Forelimb muscle (tissue), 1 donor: Measurements from ENCODE around the gene RGS18. TPM values are rescaled to one million over a fixed set of nuclear protein-coding genes. Genes with fewer than 3 reads are reported as not detected.
"Not testable (repeated sequence)": the region's sequence is repeated elsewhere in the genome, so short reads cannot be mapped to it uniquely, and the experiment has no call there.

Experiments used
- DNase-seq: peaks from one replicate; pipeline ENCODE4 v3.0.0-alpha.2; 2013; ENCODE audit warnings: low read depth
- polyA plus RNA-seq: library from polyadenylated mRNA; unstranded; fragments of 120-200 nt; gene quantifications from one replicate; pipeline ENCODE4 v1.2.1, GENCODE V29; 2013; ENCODE audit not compliant: insufficient read length

RGS18 gene
- polyA plus RNA-seq, 1 donor: 0.95 TPM

GRCh38 chr1:192165002-192165401 is 6.7 kb downstream of the RGS18 start:
- not testable (repeated sequence) for DNase-seq

- DNase-seq: no peak
Observed at GRCh38 chr1:192167011-192167410, 8.7 kb downstream of the RGS18 start.

- no peak for DNase-seq
Observed at GRCh38 chr1:192167911-192168700, 9.8 kb downstream of the RGS18 start.

- no peak for DNase-seq
Observed at GRCh38 chr1:192168964-192169363, 10.7 kb downstream of the RGS18 start.

GRCh38 chr1:192170196-192170984 is 12.1 kb downstream of the RGS18 start:
- DNase-seq: no peak

- no peak for DNase-seq
Observed at GRCh38 chr1:192171123-192171522, 12.9 kb downstream of the RGS18 start.

GRCh38 chr1:192175971-192176370 is 17.7 kb downstream of the RGS18 start:
- no peak for DNase-seq

- DNase-seq: no peak
Observed at GRCh38 chr1:192183788-192184187, 25.5 kb downstream of the RGS18 start.

GRCh38 chr1:192186197-192186596 is 27.9 kb downstream of the RGS18 start:
- DNase-seq: no peak

GRCh38 chr1:192190066-192190465 is 31.8 kb downstream of the RGS18 start:
- no peak for DNase-seq

- no peak for DNase-seq
Observed at GRCh38 chr1:192201303-192201702, 43.0 kb downstream of the RGS18 start.

- DNase-seq: no peak
Observed at GRCh38 chr1:192224396-192224795, 66.1 kb downstream of the RGS18 start.

- DNase-seq: no peak
Observed at GRCh38 chr1:192224846-192225245, 66.6 kb downstream of the RGS18 start.

GRCh38 chr1:192225266-192225665 is 67.0 kb downstream of the RGS18 start:
- DNase-seq: no peak

GRCh38 chr1:192225703-192226102 is 67.4 kb downstream of the RGS18 start:
- no peak for DNase-seq

GRCh38 chr1:192227330-192227729 is 69.1 kb downstream of the RGS18 start:
- no peak for DNase-seq

- not testable (repeated sequence) for DNase-seq
Observed at GRCh38 chr1:192227980-192228379, 69.7 kb downstream of the RGS18 start.

- DNase-seq: no peak
Observed at GRCh38 chr1:192232817-192233417, 74.7 kb downstream of the RGS18 start.

GRCh38 chr1:192235127-192235526 is 76.9 kb downstream of the RGS18 start:
- no peak for DNase-seq
